Trophoblast cell (in vitro differentiated cells and primary cell): ENCODE measurements around the gene PRR5. TPM values are rescaled to one million over a fixed set of nuclear protein-coding genes. Genes with fewer than 3 reads are reported as not detected.
"Not testable (repeated sequence)": the region's sequence is repeated elsewhere in the genome, so short reads cannot be mapped to it uniquely, and the experiment has no call there.

Source experiments
- DNase-seq, 2 donors: peaks; one replicate each; pipeline ENCODE4 v3.0.0-alpha.2; 2016
- H2AFZ ChIP-seq: 2 replicates; pipeline ENCODE4 v1.6.1; 2013; ENCODE audit warnings: low read length, moderate library complexity, mild to moderate bottlenecking; ENCODE audit not compliant: insufficient read depth, poor library complexity
- H2AK5ac ChIP-seq: 2 replicates; pipeline ENCODE4 v1.6.1; 2013; ENCODE audit warnings: mild to moderate bottlenecking, low read length
- H2BK120ac ChIP-seq: 2 replicates; pipeline ENCODE4 v1.6.1; 2013; ENCODE audit warnings: low read length, mild to moderate bottlenecking, moderate library complexity; ENCODE audit not compliant: insufficient read depth, poor library complexity
- H2BK12ac ChIP-seq: 2 replicates; pipeline ENCODE4 v1.6.1; 2013; ENCODE audit warnings: mild to moderate bottlenecking, low read length, moderate library complexity
- H2BK5ac ChIP-seq: 2 replicates; pipeline ENCODE4 v1.6.1; 2013; ENCODE audit warnings: low read length, low read depth, moderate library complexity, mild to moderate bottlenecking; ENCODE audit not compliant: poor library complexity
- H3K14ac ChIP-seq: 2 replicates; pipeline ENCODE4 v1.6.1; 2013; ENCODE audit warnings: mild to moderate bottlenecking, low read length
- H3K18ac ChIP-seq: 2 replicates; pipeline ENCODE4 v1.6.1; 2013; ENCODE audit warnings: mild to moderate bottlenecking, low read length
- H3K23ac ChIP-seq: 2 replicates; pipeline ENCODE4 v1.6.1; 2013; ENCODE audit warnings: low read length
- H3K27ac ChIP-seq: 2 replicates; pipeline ENCODE4 v1.5.1; 2013; ENCODE audit warnings: low read depth, mild to moderate bottlenecking, inconsistent platforms, low read length, moderate library complexity
- H3K27me3 ChIP-seq: 2 replicates; pipeline ENCODE4 v1.6.1; 2013; ENCODE audit warnings: inconsistent platforms, mild to moderate bottlenecking, low read length, moderate library complexity; ENCODE audit not compliant: insufficient read depth
- H3K36me3 ChIP-seq, 2 experiments: 1 replicate in 1 of 2; 2 replicates in 1 of 2; pipeline ENCODE4 v1.6.1; 2013; ENCODE audit warnings: low read length in 2 of 2, mild to moderate bottlenecking in 2 of 2, moderate library complexity in 1 of 2; ENCODE audit not compliant: insufficient read depth in 2 of 2, control insufficient read depth in 1 of 2
- H3K4ac ChIP-seq: 2 replicates; pipeline ENCODE4 v1.6.1; 2013; ENCODE audit warnings: low read depth, mild to moderate bottlenecking, low read length, moderate library complexity
- H3K4me1 ChIP-seq, 2 experiments: 1 replicate in 1 of 2; 2 replicates in 1 of 2; pipeline ENCODE4 v1.6.1; 2013; ENCODE audit warnings: low read length in 2 of 2, mild to moderate bottlenecking in 2 of 2, moderate library complexity in 1 of 2; ENCODE audit not compliant: insufficient read depth in 2 of 2, control insufficient read depth in 1 of 2
- H3K4me2 ChIP-seq: 2 replicates; pipeline ENCODE4 v1.6.1; 2013; ENCODE audit warnings: inconsistent platforms, mild to moderate bottlenecking, low read length, moderate library complexity
- H3K4me3 ChIP-seq: 2 replicates; pipeline ENCODE4 v1.5.1; 2013; ENCODE audit warnings: mild to moderate bottlenecking, low read depth, low read length, inconsistent platforms
- H3K79me1 ChIP-seq: one replicate; pipeline ENCODE4 v1.6.1; 2013; ENCODE audit warnings: low read length
- H3K79me2 ChIP-seq: 2 replicates; pipeline ENCODE4 v1.6.1; 2013; ENCODE audit warnings: low read length, mild to moderate bottlenecking; ENCODE audit not compliant: control insufficient read depth, insufficient read depth, poor library complexity
- H3K9ac ChIP-seq: 2 replicates; pipeline ENCODE4 v1.6.1; 2013; ENCODE audit warnings: mild to moderate bottlenecking, low read length
- H3K9me3 ChIP-seq: 2 replicates; pipeline ENCODE4 v1.6.1; 2013; ENCODE audit warnings: low read depth, mild to moderate bottlenecking, control low read depth, inconsistent platforms, low read length; ENCODE audit not compliant: insufficient read depth
- H4K12ac ChIP-seq: 2 replicates; pipeline ENCODE4 v1.6.1; 2013; ENCODE audit warnings: low read depth, mild to moderate bottlenecking, low read length, moderate library complexity
- H4K8ac ChIP-seq: 2 replicates; pipeline ENCODE4 v1.6.1; 2013; ENCODE audit warnings: low read depth, mild to moderate bottlenecking, low read length, moderate library complexity
- H4K91ac ChIP-seq: one replicate; pipeline ENCODE4 v1.6.1; 2013; ENCODE audit warnings: low read depth, mild to moderate bottlenecking, low read length, moderate library complexity
- WGBS: extraction: QIAGEN DNeasy Blood & Tissue Kit; methylation state at CpG from one replicate; pipeline ENCODE4 v1.1.7; 2013; ENCODE audit warnings: missing lambda C conversion rate; ENCODE audit not compliant: insufficient read length, insufficient coverage; ENCODE audit errors: extremely low coverage; 5-methylcytosine and 5-hydroxymethylcytosine counted together
- polyA plus RNA-seq: library from polyadenylated mRNA; stranded (reverse); fragments of 200-250 nt; gene quantifications from 2 replicates; pipeline ENCODE4 v1.2.3, GENCODE V29; 2013

PRR5 gene
- polyA plus RNA-seq, result 60.6 and 63.8 TPM in 2 replicates

- H3K4me3 ChIP-seq, result peak within 1 kb of the TSS; percentile 79
- H2BK120ac ChIP-seq, result peak within 1 kb of the TSS; percentile 36
- H2BK5ac ChIP-seq, result peak within 1 kb of the TSS; percentile 45
- peak within 1 kb of the TSS; percentile 64 for H4K91ac ChIP-seq
- H3K36me3 ChIP-seq, result peaks cover 4% of the 10 kb centered on the region in 2 experiments
- H3K18ac ChIP-seq, result peak within 1 kb of the TSS; percentile 57
- peak within 1 kb of the TSS; percentile 3 for H2AK5ac ChIP-seq
- peak within 1 kb of the TSS; percentile 38 for H2AFZ ChIP-seq
- peak within 1 kb of the TSS; percentile 69 for H3K14ac ChIP-seq
- no peak within 1 kb of the TSS for H3K23ac ChIP-seq
- peak within 1 kb of the TSS; percentile 72 for H3K9ac ChIP-seq
- peaks cover 3% of the 10 kb centered on the region for H3K9me3 ChIP-seq
- H3K79me1 ChIP-seq, result peaks cover 34% of the 10 kb centered on the region
- H3K27ac ChIP-seq, result peak within 1 kb of the TSS; percentile 42
- H2BK12ac ChIP-seq, result peak within 1 kb of the TSS; percentile 39
- peak within 1 kb of the TSS; percentile 64 for H3K4ac ChIP-seq
- peaks cover 13% of the 10 kb centered on the region for H3K79me2 ChIP-seq
- WGBS, result no CpG with 5 or more reads among the region's 88 CpGs
- DNase-seq, result peak in 1 of 2 donors; percentile 58
- peak within 1 kb of the TSS; percentile 24 for H4K12ac ChIP-seq
- peaks cover 24 to 33% of the 10 kb centered on the region in 2 experiments for H3K4me1 ChIP-seq
- H3K4me2 ChIP-seq, result peak within 1 kb of the TSS; percentile 91
- peak within 1 kb of the TSS; percentile 34 for H4K8ac ChIP-seq
- no peaks in the 10 kb centered on the region for H3K27me3 ChIP-seq
These were observed at the start of gene PRR5 for GRCh38 chr22:44701824-44702478. PRR5 (plus strand) TSS chr22:44702204; CDS start chr22:44702475, 271 bp downstream.

DNA sequence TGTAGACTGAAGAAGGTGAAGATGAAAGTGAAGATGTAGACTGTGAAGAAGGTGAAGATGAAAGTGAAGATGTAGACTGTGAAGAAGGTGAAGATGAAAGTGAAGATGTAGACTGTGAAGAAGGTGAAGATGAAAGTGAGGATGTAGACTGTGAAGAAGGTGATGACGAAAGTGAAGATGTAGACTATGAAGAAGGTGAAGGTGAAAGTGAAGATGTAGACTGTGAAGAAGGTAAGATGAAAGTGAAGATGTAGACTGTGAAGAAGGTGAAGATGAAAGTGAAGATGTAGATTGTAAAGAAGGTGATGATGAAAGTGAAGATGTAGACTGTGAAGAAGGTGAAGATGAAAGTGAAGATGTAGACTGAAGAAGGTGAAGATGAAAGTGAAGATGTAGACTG lies 49.1 kb upstream of the PRR5 start:
- WGBS, result 100% methylated on average over 1 of the region's 1 CpG
- not testable (repeated sequence) for H2BK12ac ChIP-seq, H3K23ac ChIP-seq, H3K4me2 ChIP-seq, DNase-seq, H4K91ac ChIP-seq, H3K4me1 ChIP-seq, H2BK120ac ChIP-seq, H3K79me2 ChIP-seq, H3K27ac ChIP-seq, H2AK5ac ChIP-seq, H3K18ac ChIP-seq, H4K8ac ChIP-seq, H3K4me3 ChIP-seq, H2AFZ ChIP-seq, H3K36me3 ChIP-seq, H4K12ac ChIP-seq, H2BK5ac ChIP-seq, H3K27me3 ChIP-seq, H3K14ac ChIP-seq, H3K79me1 ChIP-seq, H3K4ac ChIP-seq, H3K9ac ChIP-seq, H3K9me3 ChIP-seq

DNA sequence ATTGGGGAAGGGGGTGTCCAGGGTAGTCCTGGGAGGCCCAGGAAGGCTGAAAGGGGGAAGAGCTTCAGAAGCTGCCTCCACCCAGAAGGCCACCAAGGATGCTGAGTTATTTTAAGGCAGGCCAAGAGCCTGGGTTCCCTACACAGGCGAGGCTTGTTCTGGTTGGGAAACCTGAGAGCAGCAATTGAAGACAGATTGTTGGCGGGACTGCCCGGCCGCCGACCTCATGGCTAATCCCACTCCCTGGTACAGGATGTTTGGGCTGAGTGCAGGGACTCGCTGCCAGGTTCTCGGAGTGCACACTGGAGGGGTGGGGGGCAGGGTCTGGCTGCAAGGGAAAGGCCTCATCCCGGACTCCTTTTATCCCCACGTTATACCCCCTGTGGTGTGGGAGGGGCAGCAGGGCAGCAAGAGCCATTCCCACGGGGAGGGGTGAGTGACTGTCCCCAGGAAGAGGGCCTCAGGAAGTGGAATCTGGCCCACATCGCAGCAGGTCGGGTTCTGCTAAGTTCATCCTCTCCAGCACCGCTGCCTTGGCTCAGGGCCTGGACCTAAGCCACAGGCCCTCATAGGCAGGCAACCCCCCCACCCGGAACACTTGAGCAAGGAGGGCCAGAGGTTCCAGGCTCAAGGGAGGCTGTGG lies 43.6 kb upstream of the PRR5 start:
- no peak overlapping the region for H3K18ac ChIP-seq
- no peaks in the 10 kb centered on the region for H3K79me1 ChIP-seq
- no peak overlapping the region for H4K91ac ChIP-seq
- no peak overlapping the region for H4K12ac ChIP-seq
- no peak overlapping the region for H2AK5ac ChIP-seq
- no CpG with 5 or more reads among the region's 14 CpGs for WGBS
- H3K4me2 ChIP-seq, result no peak overlapping the region
- H3K14ac ChIP-seq, result no peak overlapping the region
- no peak overlapping the region for H3K4ac ChIP-seq
- H3K27ac ChIP-seq, result no peak overlapping the region
- no peaks in the 10 kb centered on the region for H3K9me3 ChIP-seq
- no peaks in the 10 kb centered on the region for H3K27me3 ChIP-seq
- H3K4me1 ChIP-seq, result no peaks in the 10 kb centered on the region
- H4K8ac ChIP-seq, result no peak overlapping the region
- no peak overlapping the region for H3K23ac ChIP-seq
- no peak overlapping the region for H2BK12ac ChIP-seq
- H3K79me2 ChIP-seq, result no peaks in the 10 kb centered on the region
- H3K36me3 ChIP-seq, result no peaks in the 10 kb centered on the region
- H2BK120ac ChIP-seq, result no peak overlapping the region
- no peak overlapping the region for H3K4me3 ChIP-seq
- H2AFZ ChIP-seq, result no peak overlapping the region
- no peak for DNase-seq
- H2BK5ac ChIP-seq, result no peak overlapping the region
- no peak overlapping the region for H3K9ac ChIP-seq

DNA sequence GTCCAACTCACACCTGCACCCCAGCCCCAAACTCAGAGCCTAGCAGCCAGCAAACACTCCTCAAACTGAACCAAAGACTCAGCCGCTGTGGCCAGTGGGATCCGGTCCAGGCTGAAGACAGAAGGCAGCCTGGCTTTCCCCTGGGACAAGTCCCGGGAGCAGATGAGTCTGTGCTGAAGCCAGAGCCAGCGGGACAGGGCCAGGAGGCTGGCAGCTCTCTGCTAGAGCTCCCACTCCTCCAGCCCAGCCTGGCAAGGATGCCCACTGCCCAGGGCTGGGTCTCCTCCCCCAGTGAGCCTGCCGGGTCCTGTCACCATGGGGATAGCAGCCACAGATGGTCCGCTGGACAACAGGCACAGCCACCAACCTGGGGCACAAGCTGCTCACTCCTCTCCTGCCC lies 42.9 kb upstream of the PRR5 start:
- H3K36me3 ChIP-seq, result no peaks in the 10 kb centered on the region
- no peak overlapping the region for H4K12ac ChIP-seq
- no peaks in the 10 kb centered on the region for H3K9me3 ChIP-seq
- H3K4ac ChIP-seq, result no peak overlapping the region
- H3K27ac ChIP-seq, result no peak overlapping the region
- H3K9ac ChIP-seq, result no peak overlapping the region
- WGBS, result no CpG with 5 or more reads among the region's 6 CpGs
- no peak overlapping the region for H4K91ac ChIP-seq
- no peak for DNase-seq
- no peak overlapping the region for H3K23ac ChIP-seq
- no peaks in the 10 kb centered on the region for H3K79me1 ChIP-seq
- H3K14ac ChIP-seq, result no peak overlapping the region
- H4K8ac ChIP-seq, result no peak overlapping the region
- H2AK5ac ChIP-seq, result no peak overlapping the region
- no peak overlapping the region for H2AFZ ChIP-seq
- no peaks in the 10 kb centered on the region for H3K4me1 ChIP-seq
- no peak overlapping the region for H2BK120ac ChIP-seq
- H2BK12ac ChIP-seq, result no peak overlapping the region
- no peak overlapping the region for H3K4me3 ChIP-seq
- no peaks in the 10 kb centered on the region for H3K79me2 ChIP-seq
- no peak overlapping the region for H2BK5ac ChIP-seq
- no peaks in the 10 kb centered on the region for H3K27me3 ChIP-seq
- H3K4me2 ChIP-seq, result no peak overlapping the region
- H3K18ac ChIP-seq, result no peak overlapping the region
